ENCODE measurements around the gene SGF29. TPM values are rescaled to one million over a fixed set of nuclear protein-coding genes. Genes with fewer than 3 reads are reported as not detected.

The SGF29 gene
- total RNA-seq, 1 experiment from 2014 or later, result 22.3 TPM

GRCh38 chr16:28538733-28539596 is 14.8 kb upstream of the SGF29 start, which contains the start of gene NUPR1:
Gene NUPR1 (minus strand): TSS chr16:28538974. CDS start chr16:28538907, 67 bp downstream.
- TF ChIP-seq EZH2 (IDR thresholded peaks at IDR 0.05; ENCODE audit: low read length, unreplicated experiment) (no peak), EZH2phosphoT487 (IDR thresholded peaks at IDR 0.05; ENCODE audit: borderline replicate concordance, low read length) (no peak), CTCF (conservative IDR thresholded peaks at IDR 0.05; ENCODE audit: low read depth, low read length) (no peak)
- CTCF ChIA-PET, result no interaction called here
- H4K20me1 ChIP-seq (ENCODE audit: low read length), result no peaks in the 10 kb centered on the region
- intact Hi-C loops (cut with micrococcal nuclease), result no loop called here
- no peaks in the 10 kb centered on the region for H3K36me3 ChIP-seq (ENCODE audit: low read depth, low read length)
- peaks cover 9% of the 10 kb centered on the region; the same call in 1 of the 2 replicates for H3K79me2 ChIP-seq (ENCODE audit: low read length)
- H3K9ac ChIP-seq (ENCODE audit: low read length), result peak within 1 kb of the TSS; percentile 55
- peak within 1 kb of the TSS; percentile 79 for H3K4me2 ChIP-seq (ENCODE audit: low read length)
- peaks cover 15% of the 10 kb centered on the region for H3K4me1 ChIP-seq (ENCODE audit: insufficient read depth, low read length)
- H3F3A ChIP-seq (ENCODE audit: low read length, unreplicated experiment), result no peaks in the 10 kb centered on the region
- POLR2A ChIA-PET (ENCODE audit: unreplicated experiment), result no interaction called here
- BruUV-seq (replicated peaks), result TSS peak; percentile 85
- H3K27me3 ChIP-seq (ENCODE audit: low read length), result no peaks in the 10 kb centered on the region
- peak; percentile 93 for DNase-seq
- no peaks in the 10 kb centered on the region for H3K9me3 ChIP-seq (ENCODE audit: low read length)
- peak within 1 kb of the TSS; percentile 20 for H3K27ac ChIP-seq (ENCODE audit: low read length)
- peak; percentile 97 for ATAC-seq
- H2AFZ ChIP-seq (ENCODE audit: low read length), result peak within 1 kb of the TSS; percentile 80
- H3K9me2 ChIP-seq (replicated peaks; ENCODE audit: low read length), result no peaks in the 10 kb centered on the region
- H3K4me3 ChIP-seq (ENCODE audit: low read length), result peak within 1 kb of the TSS; percentile 54

- Histone ChIP-seq H3K9ac (ENCODE audit: low read length) (no peak overlapping the region), H3K36me3 (ENCODE audit: low read depth, low read length) (no peaks in the 10 kb centered on the region), H3K4me2 (ENCODE audit: low read length) (no peak overlapping the region), H3K79me2 (ENCODE audit: low read length) (peaks cover 9% of the 10 kb centered on the region; the same call in 1 of the 2 replicates), H3K4me1 (ENCODE audit: insufficient read depth, low read length) (peaks cover 15% of the 10 kb centered on the region), H3K27me3 (ENCODE audit: low read length) (no peaks in the 10 kb centered on the region), H3K27ac (ENCODE audit: low read length) (no peak overlapping the region), H3K9me2 (replicated peaks; ENCODE audit: low read length) (no peaks in the 10 kb centered on the region), H2AFZ (ENCODE audit: low read length) (no peak overlapping the region), H4K20me1 (ENCODE audit: low read length) (no peaks in the 10 kb centered on the region), H3F3A (ENCODE audit: low read length, unreplicated experiment) (no peaks in the 10 kb centered on the region), H3K9me3 (ENCODE audit: low read length) (no peaks in the 10 kb centered on the region), H3K4me3 (ENCODE audit: low read length) (no peak overlapping the region)
- ATAC-seq (no peak), DNase-seq (no peak)
- no TSS peak for BruUV-seq (replicated peaks)
- ChIA-PET CTCF (no interaction called here), POLR2A (ENCODE audit: unreplicated experiment) (no interaction called here)
- intact Hi-C loops (cut with micrococcal nuclease), result no loop called here
- TF ChIP-seq EZH2 (IDR thresholded peaks at IDR 0.05; ENCODE audit: low read length, unreplicated experiment) (no peak), CTCF (conservative IDR thresholded peaks at IDR 0.05; ENCODE audit: low read depth, low read length) (no peak), EZH2phosphoT487 (IDR thresholded peaks at IDR 0.05; ENCODE audit: borderline replicate concordance, low read length) (no peak)
Observed at GRCh38 chr16:28540346-28540745, 13.4 kb upstream of the SGF29 start.

- Histone ChIP-seq H3K27ac (ENCODE audit: low read length) (no peak overlapping the region), H3K9ac (ENCODE audit: low read length) (no peak overlapping the region), H2AFZ (ENCODE audit: low read length) (no peak overlapping the region), H3K9me3 (ENCODE audit: low read length) (no peaks in the 10 kb centered on the region), H3K4me3 (ENCODE audit: low read length) (no peak overlapping the region), H3K4me2 (ENCODE audit: low read length) (no peak overlapping the region), H4K20me1 (ENCODE audit: low read length) (no peaks in the 10 kb centered on the region), H3K36me3 (ENCODE audit: low read depth, low read length) (no peaks in the 10 kb centered on the region), H3K79me2 (ENCODE audit: low read length) (peaks cover 9% of the 10 kb centered on the region; the same call in 1 of the 2 replicates), H3K9me2 (replicated peaks; ENCODE audit: low read length) (no peaks in the 10 kb centered on the region), H3K27me3 (ENCODE audit: low read length) (no peaks in the 10 kb centered on the region), H3F3A (ENCODE audit: low read length, unreplicated experiment) (no peaks in the 10 kb centered on the region), H3K4me1 (ENCODE audit: insufficient read depth, low read length) (peaks cover 15% of the 10 kb centered on the region)
- TF ChIP-seq CTCF (conservative IDR thresholded peaks at IDR 0.05; ENCODE audit: low read depth, low read length) (no peak), EZH2 (IDR thresholded peaks at IDR 0.05; ENCODE audit: low read length, unreplicated experiment) (no peak)
- no peak for ATAC-seq
- BruUV-seq (replicated peaks), result no TSS peak
- intact Hi-C loops (cut with micrococcal nuclease), result no loop called here
- POLR2A ChIA-PET (ENCODE audit: unreplicated experiment), result no interaction called here
- no peak for DNase-seq
- CTCF ChIA-PET, result no interaction called here
Observed at GRCh38 chr16:28542646-28543045, 11.1 kb upstream of the SGF29 start.
